Measurements from ENCODE around the gene DPP6. TPM values are rescaled to one million over a fixed set of nuclear protein-coding genes. Genes with fewer than 3 reads are reported as not detected.
"Not testable (repeated sequence)": the region's sequence is repeated elsewhere in the genome, so short reads cannot be mapped to it uniquely, and the experiment has no call there.

The DPP6 gene
- total RNA-seq, 2 experiments from 2014 or later, result not detected

DNA sequence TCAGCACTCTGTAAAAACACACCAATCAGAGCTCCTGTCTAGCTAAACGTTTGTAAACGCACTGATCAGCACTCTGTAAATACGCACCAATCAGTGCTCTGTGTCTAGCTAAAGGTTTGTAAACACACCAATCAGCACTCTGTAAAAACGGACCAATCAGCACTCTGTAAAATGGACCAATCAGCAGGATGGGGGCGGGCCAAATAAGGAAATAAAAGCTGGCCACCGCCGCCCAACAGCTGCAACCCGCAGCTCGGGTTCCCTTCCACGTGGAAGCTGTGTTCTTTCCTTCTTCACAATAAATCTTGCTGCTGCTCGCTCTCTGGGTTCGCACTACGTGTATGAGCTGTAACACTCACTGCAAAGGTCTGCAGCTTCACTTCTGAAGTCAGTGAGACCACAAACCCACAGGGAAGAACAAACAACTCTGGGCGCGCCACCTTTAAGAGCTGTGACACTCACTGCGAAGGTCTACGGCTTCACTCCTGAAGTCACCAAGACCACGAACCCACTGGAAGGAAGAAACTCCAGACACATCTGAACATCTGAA, 625.9 kb downstream of the DPP6 start:
- H3K27me3 Mint-ChIP-seq; intact Hi-C loops (cut with micrococcal nuclease); CTCF ChIA-PET; DNase-seq; H3K4me3 Mint-ChIP-seq; H3K9me3 Mint-ChIP-seq; H3K4me1 Mint-ChIP-seq (ENCODE audit: low read depth); H3K36me3 Mint-ChIP-seq; H3K27ac Mint-ChIP-seq; POLR2A ChIA-PET: not testable (repeated sequence)

DNA sequence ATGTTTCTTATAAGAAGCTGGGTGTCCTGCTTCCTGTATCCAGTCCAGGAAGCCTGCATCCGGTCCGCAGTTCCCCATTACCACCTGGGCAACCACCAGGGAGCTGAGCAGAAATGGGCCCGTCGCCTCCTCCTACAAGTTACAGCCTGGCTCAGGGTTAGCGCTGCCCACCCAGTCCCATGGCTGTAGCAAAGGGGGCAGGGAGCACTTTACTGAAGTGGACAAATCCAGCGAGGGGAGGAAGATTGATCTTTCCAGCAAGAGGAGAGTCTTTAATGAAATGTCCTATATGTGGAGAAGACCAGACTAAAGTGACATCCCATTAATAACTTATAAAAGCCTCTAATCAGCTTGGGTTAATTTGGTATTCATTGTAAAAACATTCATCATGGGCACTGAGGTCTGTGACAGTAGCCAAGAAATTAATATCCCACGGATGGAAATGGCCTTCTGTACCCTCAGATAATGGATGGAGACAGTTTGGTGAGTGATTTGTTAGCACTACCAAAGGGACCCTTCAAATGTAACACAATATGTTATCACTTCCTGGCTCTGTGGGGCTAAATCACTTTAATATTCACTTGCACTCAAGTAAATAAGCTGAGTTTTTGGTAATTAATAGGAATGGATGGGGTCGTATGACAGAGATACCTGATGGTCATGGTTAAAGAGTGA, 627.3 kb downstream of the DPP6 start:
- Mint-ChIP-seq H3K4me3 (no peak overlapping the region), H3K27ac (no peak overlapping the region), H3K4me1 (ENCODE audit: low read depth) (no peaks in the 10 kb centered on the region), H3K9me3 (peaks cover 2% of the 10 kb centered on the region), H3K27me3 (no peaks in the 10 kb centered on the region), H3K36me3 (no peaks in the 10 kb centered on the region)
- no peak for DNase-seq
- intact Hi-C loops (cut with micrococcal nuclease), result no loop called here
- CTCF ChIA-PET, result no interaction called here
- POLR2A ChIA-PET, result no interaction called here

- no peak for DNase-seq
- no peak overlapping the region for H3K4me3 Mint-ChIP-seq
- no peaks in the 10 kb centered on the region for H3K36me3 Mint-ChIP-seq
- H3K9me3 Mint-ChIP-seq, result peaks cover 2% of the 10 kb centered on the region
- H3K27me3 Mint-ChIP-seq, result no peaks in the 10 kb centered on the region
- no peak overlapping the region for H3K27ac Mint-ChIP-seq
- no peaks in the 10 kb centered on the region for H3K4me1 Mint-ChIP-seq (ENCODE audit: low read depth)
- ChIA-PET POLR2A (no interaction called here), CTCF (no interaction called here)
- intact Hi-C loops (cut with micrococcal nuclease), result no loop called here
These were observed 628.9 kb downstream of the DPP6 start for GRCh38 chr7:154680894-154681659.

- no peak overlapping the region for H3K4me3 Mint-ChIP-seq
- no peaks in the 10 kb centered on the region for H3K4me1 Mint-ChIP-seq (ENCODE audit: low read depth)
- H3K9me3 Mint-ChIP-seq, result peaks cover 2% of the 10 kb centered on the region
- H3K36me3 Mint-ChIP-seq, result no peaks in the 10 kb centered on the region
- no peak for DNase-seq
- H3K27me3 Mint-ChIP-seq, result no peaks in the 10 kb centered on the region
- H3K27ac Mint-ChIP-seq, result no peak overlapping the region
- POLR2A ChIA-PET, result no interaction called here
- CTCF ChIA-PET, result no interaction called here
- intact Hi-C loops (cut with micrococcal nuclease), result no loop called here
These were observed 629.8 kb downstream of the DPP6 start for GRCh38 chr7:154682003-154682402.

- no peak for DNase-seq
- Mint-ChIP-seq H3K4me3 (no peak overlapping the region), H3K9me3 (no peaks in the 10 kb centered on the region), H3K27me3 (no peaks in the 10 kb centered on the region), H3K4me1 (ENCODE audit: low read depth) (no peaks in the 10 kb centered on the region), H3K36me3 (no peaks in the 10 kb centered on the region), H3K27ac (no peak overlapping the region)
- ChIA-PET CTCF (interaction anchor here (2.0 kb wide), 1 partner anchor 13 kb away, joined by 5 read pairs; no protein-coding TSS in a partner anchor), POLR2A (no interaction called here)
- intact Hi-C loops (cut with micrococcal nuclease), result no loop called here
These were observed 632.7 kb downstream of the DPP6 start for GRCh38 chr7:154684666-154685563.

GRCh38 chr7:154685564-154685901, 633.3 kb downstream of the DPP6 start:
- Mint-ChIP-seq H3K4me3 (no peak overlapping the region), H3K27me3 (no peaks in the 10 kb centered on the region), H3K27ac (no peak overlapping the region), H3K36me3 (no peaks in the 10 kb centered on the region), H3K4me1 (ENCODE audit: low read depth) (no peaks in the 10 kb centered on the region), H3K9me3 (no peaks in the 10 kb centered on the region)
- intact Hi-C loops (cut with micrococcal nuclease), result no loop called here
- DNase-seq, result no peak
- POLR2A ChIA-PET, result no interaction called here
- CTCF ChIA-PET, result interaction anchor here (2.0 kb wide), 1 partner anchor 13 kb away, joined by 5 read pairs; no protein-coding TSS in a partner anchor

- no peak overlapping the region for H3K27ac Mint-ChIP-seq
- ChIA-PET POLR2A (no interaction called here), CTCF (interaction anchor here (2.0 kb wide), 1 partner anchor 12 kb away, joined by 5 read pairs; no protein-coding TSS in a partner anchor)
- no peaks in the 10 kb centered on the region for H3K27me3 Mint-ChIP-seq
- no peak for DNase-seq
- H3K9me3 Mint-ChIP-seq, result no peaks in the 10 kb centered on the region
- no peak overlapping the region for H3K4me3 Mint-ChIP-seq
- intact Hi-C loops (cut with micrococcal nuclease), result no loop called here
- no peaks in the 10 kb centered on the region for H3K4me1 Mint-ChIP-seq (ENCODE audit: low read depth)
- no peaks in the 10 kb centered on the region for H3K36me3 Mint-ChIP-seq
These were observed 634.1 kb downstream of the DPP6 start for GRCh38 chr7:154686305-154686704.

DNA sequence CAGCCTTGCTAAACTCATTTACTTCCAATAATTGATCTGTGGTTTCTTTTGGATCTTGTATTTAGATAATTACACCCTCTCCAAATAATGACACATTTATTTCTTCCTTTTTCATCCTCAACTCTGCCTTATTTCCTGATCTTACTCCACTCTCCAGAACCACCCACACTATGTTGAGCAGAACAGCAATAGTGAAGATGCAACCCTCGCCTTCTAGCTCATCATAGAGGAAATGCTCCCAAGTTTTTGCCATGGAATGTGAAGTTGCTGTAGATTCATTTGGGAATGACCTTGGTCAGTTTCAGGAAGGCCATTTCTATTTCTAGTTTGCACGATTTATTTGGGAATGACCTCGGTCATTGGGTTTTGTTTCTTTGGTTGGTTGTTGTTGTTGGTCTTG, 636.8 kb downstream of the DPP6 start:
- H3K9me3 Mint-ChIP-seq, result no peaks in the 10 kb centered on the region
- no peak for DNase-seq
- no peaks in the 10 kb centered on the region for H3K36me3 Mint-ChIP-seq
- POLR2A ChIA-PET, result no interaction called here
- no peaks in the 10 kb centered on the region for H3K4me1 Mint-ChIP-seq (ENCODE audit: low read depth)
- H3K27me3 Mint-ChIP-seq, result peaks cover under 1% of the 10 kb centered on the region
- no peak overlapping the region for H3K4me3 Mint-ChIP-seq
- CTCF ChIA-PET, result no interaction called here
- H3K27ac Mint-ChIP-seq, result no peak overlapping the region
- intact Hi-C loops (cut with micrococcal nuclease), result no loop called here

DNA sequence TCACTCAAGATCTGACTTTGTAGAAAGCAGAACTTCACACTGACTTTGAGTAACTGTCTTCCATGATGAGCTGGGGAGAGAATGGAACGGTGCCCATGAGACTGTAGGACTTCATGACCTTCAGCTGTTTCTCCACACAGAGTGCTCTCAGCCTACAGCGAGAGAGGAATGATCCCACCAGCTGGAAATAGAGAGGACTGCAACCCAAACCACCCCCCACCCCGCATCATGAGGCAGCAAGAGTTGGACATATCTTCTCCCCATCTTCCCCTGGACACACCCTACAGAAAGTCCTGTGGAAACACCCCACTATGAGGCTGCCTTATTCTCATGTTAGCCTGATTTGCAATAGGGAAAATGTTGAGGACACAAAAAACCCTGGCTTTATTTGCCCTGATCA, 638.2 kb downstream of the DPP6 start:
- peaks cover 2% of the 10 kb centered on the region for H3K27me3 Mint-ChIP-seq
- H3K9me3 Mint-ChIP-seq, result no peaks in the 10 kb centered on the region
- no peaks in the 10 kb centered on the region for H3K36me3 Mint-ChIP-seq
- POLR2A ChIA-PET, result no interaction called here
- intact Hi-C loops (cut with micrococcal nuclease), result no loop called here
- H3K27ac Mint-ChIP-seq, result no peak overlapping the region
- no peak for DNase-seq
- CTCF ChIA-PET, result no interaction called here
- H3K4me1 Mint-ChIP-seq (ENCODE audit: low read depth), result no peaks in the 10 kb centered on the region
- H3K4me3 Mint-ChIP-seq, result no peak overlapping the region

- Mint-ChIP-seq H3K36me3 (no peaks in the 10 kb centered on the region), H3K4me3 (no peak overlapping the region), H3K4me1 (ENCODE audit: low read depth) (no peaks in the 10 kb centered on the region), H3K27me3 (peaks cover 2% of the 10 kb centered on the region), H3K27ac (no peak overlapping the region), H3K9me3 (no peaks in the 10 kb centered on the region)
- intact Hi-C loops (cut with micrococcal nuclease), result no loop called here
- ChIA-PET POLR2A (no interaction called here), CTCF (no interaction called here)
- no peak for DNase-seq
These were observed 641.5 kb downstream of the DPP6 start for GRCh38 chr7:154693661-154694060.

DNA sequence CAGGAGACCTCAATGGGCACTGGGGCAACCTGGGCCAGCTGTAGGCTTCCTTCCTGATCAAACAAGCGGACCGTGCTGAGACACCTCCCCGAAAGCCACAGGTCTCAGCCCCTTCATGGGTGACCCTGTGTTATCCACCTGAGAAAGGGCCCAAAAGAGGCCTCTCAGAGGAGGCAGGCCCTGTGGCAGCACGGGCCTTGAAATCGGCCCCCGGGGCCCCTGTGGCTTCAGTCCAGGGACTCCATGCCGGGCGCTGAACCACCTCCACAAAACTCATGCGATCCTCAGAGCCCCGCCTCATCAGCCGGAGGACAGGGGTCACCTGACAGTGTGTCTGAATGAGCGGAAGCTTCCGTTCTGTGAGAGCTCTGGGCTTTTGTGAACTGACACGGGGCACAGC, 643.6 kb downstream of the DPP6 start:
- H3K27me3 Mint-ChIP-seq, result peaks cover 2% of the 10 kb centered on the region
- intact Hi-C loops (cut with micrococcal nuclease), result no loop called here
- H3K36me3 Mint-ChIP-seq, result no peaks in the 10 kb centered on the region
- ChIA-PET POLR2A (no interaction called here), CTCF (no interaction called here)
- no peak for DNase-seq
- no peak overlapping the region for H3K27ac Mint-ChIP-seq
- H3K4me1 Mint-ChIP-seq (ENCODE audit: low read depth), result no peaks in the 10 kb centered on the region
- no peaks in the 10 kb centered on the region for H3K9me3 Mint-ChIP-seq
- H3K4me3 Mint-ChIP-seq, result no peak overlapping the region

DNA sequence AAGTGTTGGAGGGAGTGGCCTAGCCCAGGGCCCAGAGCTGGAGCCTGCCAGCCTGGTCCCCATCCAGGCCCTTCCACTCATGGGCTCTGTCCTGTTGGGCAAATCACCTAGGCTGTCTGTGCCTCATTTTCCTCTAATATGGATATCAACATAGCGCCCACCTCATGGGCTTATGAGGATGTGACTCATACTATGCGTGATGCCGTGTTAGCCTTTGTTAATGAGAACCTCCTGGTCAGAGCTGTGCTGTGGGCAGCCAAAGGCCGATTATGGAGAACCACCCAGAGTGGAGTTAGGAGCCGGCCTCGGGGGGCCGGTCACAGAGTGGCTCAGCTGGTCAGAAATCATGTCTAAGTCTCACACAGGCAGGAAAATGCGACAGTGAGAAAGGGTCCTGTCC, 644.4 kb downstream of the DPP6 start:
- H3K27ac Mint-ChIP-seq, result no peak overlapping the region
- POLR2A ChIA-PET, result no interaction called here
- intact Hi-C loops (cut with micrococcal nuclease), result no loop called here
- no peak overlapping the region for H3K4me3 Mint-ChIP-seq
- peaks cover 2% of the 10 kb centered on the region for H3K27me3 Mint-ChIP-seq
- CTCF ChIA-PET, result no interaction called here
- no peaks in the 10 kb centered on the region for H3K36me3 Mint-ChIP-seq
- no peaks in the 10 kb centered on the region for H3K4me1 Mint-ChIP-seq (ENCODE audit: low read depth)
- no peak for DNase-seq
- no peaks in the 10 kb centered on the region for H3K9me3 Mint-ChIP-seq
